GM23338 (cell line): ENCODE measurements around the gene SCGB1C2. TPM values are rescaled to one million over a fixed set of nuclear protein-coding genes. Genes with fewer than 3 reads are reported as not detected.

ENCODE experiments used
- ATAC-seq: fragments of 200-7000 bp; cut with Tn5 transposase; 3 replicates; pipeline ENCODE4 v1.9.1; 2020
- DNase-seq: peaks from one replicate; pipeline ENCODE4 v3.0.0-alpha.2; 2015; ENCODE audit warnings: low spot score
- H2AFZ ChIP-seq: fragments of 200-600 bp; sonication (generic); 2 replicates; pipeline ENCODE4 v1.8.0; 2016; ENCODE audit warnings: antibody characterized with exemption, mild to moderate bottlenecking, moderate library complexity
- H3F3A ChIP-seq: fragments of 200-600 bp; sonication (generic); replicated peaks from 2 replicates; pipeline ENCODE4 v1.8.0; 2017; ENCODE audit warnings: antibody characterized with exemption, mixed run types, low read depth
- H3K27ac ChIP-seq: fragments of 200-600 bp; sonication (generic); 2 replicates; pipeline ENCODE4 v1.6.1; 2016; ENCODE audit warnings: low read depth
- H3K27me3 ChIP-seq: fragments of 200-600 bp; sonication (generic); 2 replicates; pipeline ENCODE4 v1.8.0; 2016; ENCODE audit warnings: mild to moderate bottlenecking, mixed run types, moderate library complexity; ENCODE audit not compliant: insufficient read depth
- H3K36me3 ChIP-seq: fragments of 200-600 bp; sonication (generic); 2 replicates; pipeline ENCODE4 v1.8.0; 2016; ENCODE audit warnings: mild to moderate bottlenecking; ENCODE audit not compliant: insufficient read depth
- H3K4me1 ChIP-seq: fragments of 200-600 bp; sonication (generic); 2 replicates; pipeline ENCODE4 v1.8.0; 2016; ENCODE audit warnings: mild to moderate bottlenecking, moderate library complexity; ENCODE audit not compliant: insufficient read depth
- H3K4me2 ChIP-seq: fragments of 200-600 bp; sonication (generic); 2 replicates; pipeline ENCODE4 v1.7.1; 2017; ENCODE audit warnings: mixed run types
- H3K4me3 ChIP-seq: fragments of 200-600 bp; sonication (generic); 2 replicates; pipeline ENCODE4 v1.6.1; 2016; ENCODE audit warnings: mixed run types
- H3K79me2 ChIP-seq: fragments of 200-600 bp; sonication (generic); replicated peaks from 2 replicates; pipeline ENCODE4 v1.8.0; 2017; ENCODE audit warnings: mild to moderate bottlenecking; ENCODE audit not compliant: insufficient read depth
- H3K9me2 ChIP-seq: fragments of 200-600 bp; sonication (generic); 2 replicates; pipeline ENCODE4 v1.8.0; 2017; ENCODE audit not compliant: insufficient read depth
- H4K20me1 ChIP-seq: fragments of 200-600 bp; sonication (generic); replicated peaks from 2 replicates; pipeline ENCODE4 v1.8.0; 2017; ENCODE audit warnings: mild to moderate bottlenecking; ENCODE audit not compliant: insufficient read depth
- H3K27ac Mint-ChIP-seq: 2 replicates; pipeline ENCODE4 v1.8.0; 2020; ENCODE audit warnings: inconsistent platforms, mild to moderate bottlenecking, moderate library complexity, mixed read lengths
- H3K27me3 Mint-ChIP-seq: 3 replicates; pipeline ENCODE4 v1.8.0; 2022; ENCODE audit warnings: low read depth, mild to moderate bottlenecking, moderate library complexity, mixed read lengths, inconsistent platforms; ENCODE audit not compliant: insufficient read depth, poor library complexity
- H3K36me3 Mint-ChIP-seq: 3 replicates; pipeline ENCODE4 v1.8.0; 2021; ENCODE audit warnings: low read depth, mild to moderate bottlenecking, inconsistent platforms, moderate library complexity, mixed read lengths
- H3K4me1 Mint-ChIP-seq: 3 replicates; pipeline ENCODE4 v1.8.0; 2020; ENCODE audit warnings: mild to moderate bottlenecking, inconsistent platforms, mixed read lengths
- H3K4me3 Mint-ChIP-seq: 3 replicates; pipeline ENCODE4 v1.8.0; 2021; ENCODE audit warnings: moderate library complexity, mild to moderate bottlenecking, inconsistent platforms, mixed read lengths
- H3K9me3 Mint-ChIP-seq: 3 replicates; pipeline ENCODE4 v1.8.0; 2020; ENCODE audit warnings: moderate library complexity, mild to moderate bottlenecking, inconsistent platforms, mixed read lengths
- CREB1 ChIP-seq: fragments of 250-450 bp; sonication (Bioruptor Pico); IDR thresholded peaks from 2 replicates; pipeline ENCODE4 v1.5.0; 2020; ENCODE audit warnings: low read depth, mild to moderate bottlenecking, moderate library complexity
- EZH2 ChIP-seq: fragments of 200-600 bp; sonication (generic); IDR thresholded peaks from one replicate; pipeline ENCODE4 v1.8.0; 2017; ENCODE audit warnings: antibody characterized with exemption, mild to moderate bottlenecking, low read depth; ENCODE audit not compliant: unreplicated experiment
- EZH2phosphoT487 ChIP-seq: fragments of 200-600 bp; sonication (generic); IDR thresholded peaks from one replicate; pipeline ENCODE4 v1.8.1; 2018; ENCODE audit warnings: antibody characterized with exemption; ENCODE audit not compliant: unreplicated experiment
- NANOG ChIP-seq: IDR thresholded peaks from 2 replicates; pipeline ENCODE4 v1.6.1; 2016; ENCODE audit warnings: antibody characterized with exemption, borderline replicate concordance
- STAT1 ChIP-seq: IDR thresholded peaks from one replicate; pipeline ENCODE4 v1.6.1; 2016; ENCODE audit warnings: antibody characterized with exemption; ENCODE audit not compliant: unreplicated experiment
- ZNF114 ChIP-seq: fragments of 250-450 bp; sonication (Bioruptor Pico); IDR thresholded peaks from 2 replicates; pipeline ENCODE4 v1.5.0; 2020; ENCODE audit warnings: mild to moderate bottlenecking, moderate library complexity
- ZNF331 ChIP-seq: fragments of 250-450 bp; sonication (Bioruptor Pico); IDR thresholded peaks from 2 replicates; pipeline ENCODE4 v1.5.0; 2020; ENCODE audit warnings: low read depth, mild to moderate bottlenecking, moderate library complexity
- polyA plus RNA-seq: library from polyadenylated mRNA; unstranded; fragments of >200 nt; fragmentation: Nextera tagmentation; extraction: Ambion mirVana; gene quantifications from 2 replicates; pipeline ENCODE4 v1.2.1, GENCODE V29; 2016
- total RNA-seq: library from RNA; depleted of rRNA; stranded (reverse); fragments of >200 nt; shearing (Covaris generic); gene quantifications from 2 replicates; pipeline ENCODE4 v1.2.3, GENCODE V29; 2014
- TF ChIP-seq, protein P1 (sequence below): IDR thresholded peaks from one replicate; pipeline ENCODE4 v1.6.1; 2018; ENCODE audit warnings: antibody characterized with exemption; ENCODE audit not compliant: unreplicated experiment
- TF ChIP-seq, protein P2 (sequence below), 2 experiments: fragments of 200-600 bp in 1 of 2; sonication (generic) in 1 of 2; conservative IDR thresholded peaks; 2 replicates each; pipeline versions ENCODE4 v1.5.1 to v1.6.1; 2016 to 2017; ENCODE audit warnings: antibody characterized with exemption in 2 of 2, low read depth in 2 of 2, mild to moderate bottlenecking in 2 of 2, moderate library complexity in 1 of 2
- TF ChIP-seq, protein P3 (sequence below): IDR thresholded peaks from 2 replicates; pipeline ENCODE4 v1.6.1; 2016; ENCODE audit warnings: antibody characterized with exemption

The SCGB1C2 gene
- total and polyA plus RNA-seq, 2 experiments from 2014 or later = not detected

DNA sequence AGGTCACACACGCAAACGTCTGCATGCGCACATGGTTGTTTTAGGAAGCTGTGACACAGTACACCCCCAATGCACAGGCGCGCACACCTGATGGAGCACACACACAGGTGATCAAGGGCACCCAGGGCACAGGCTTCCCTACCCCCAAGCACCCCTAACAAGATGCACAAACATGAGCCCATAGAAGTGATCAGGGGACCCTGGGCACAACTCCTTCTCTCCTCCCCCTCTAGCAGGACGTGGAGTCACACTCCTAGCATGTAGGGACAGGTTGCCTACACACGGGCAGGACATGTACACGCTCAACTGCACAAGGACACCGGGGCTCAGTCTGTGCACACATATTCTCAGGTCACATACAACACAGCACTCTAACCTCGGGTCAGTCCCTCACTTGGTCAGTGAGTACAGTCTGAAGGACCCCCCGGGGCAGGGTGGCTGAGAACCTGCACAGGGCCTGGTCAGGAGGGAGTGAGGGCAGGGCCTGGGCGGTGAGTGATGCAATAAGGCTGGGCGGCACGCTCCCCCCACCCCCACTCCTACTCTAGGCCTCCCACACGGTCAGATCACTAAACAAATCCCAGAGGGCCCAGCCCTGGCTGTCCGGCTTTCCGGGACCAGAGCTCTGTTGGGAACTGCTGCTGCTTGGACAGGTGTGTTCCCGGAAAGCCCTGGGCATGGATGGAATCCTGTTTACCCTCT lies 44.8 kb downstream of the SCGB1C2 start (continued):
- no peak for TF ChIP-seq EZH2
- no peak for TF ChIP-seq STAT1
- no peak for TF ChIP-seq EZH2phosphoT487
- TF ChIP-seq NANOG = no peak
- TF ChIP-seq CREB1 (CRISPR knock-in tag) = no peak
- TF ChIP-seq, protein P1, sequence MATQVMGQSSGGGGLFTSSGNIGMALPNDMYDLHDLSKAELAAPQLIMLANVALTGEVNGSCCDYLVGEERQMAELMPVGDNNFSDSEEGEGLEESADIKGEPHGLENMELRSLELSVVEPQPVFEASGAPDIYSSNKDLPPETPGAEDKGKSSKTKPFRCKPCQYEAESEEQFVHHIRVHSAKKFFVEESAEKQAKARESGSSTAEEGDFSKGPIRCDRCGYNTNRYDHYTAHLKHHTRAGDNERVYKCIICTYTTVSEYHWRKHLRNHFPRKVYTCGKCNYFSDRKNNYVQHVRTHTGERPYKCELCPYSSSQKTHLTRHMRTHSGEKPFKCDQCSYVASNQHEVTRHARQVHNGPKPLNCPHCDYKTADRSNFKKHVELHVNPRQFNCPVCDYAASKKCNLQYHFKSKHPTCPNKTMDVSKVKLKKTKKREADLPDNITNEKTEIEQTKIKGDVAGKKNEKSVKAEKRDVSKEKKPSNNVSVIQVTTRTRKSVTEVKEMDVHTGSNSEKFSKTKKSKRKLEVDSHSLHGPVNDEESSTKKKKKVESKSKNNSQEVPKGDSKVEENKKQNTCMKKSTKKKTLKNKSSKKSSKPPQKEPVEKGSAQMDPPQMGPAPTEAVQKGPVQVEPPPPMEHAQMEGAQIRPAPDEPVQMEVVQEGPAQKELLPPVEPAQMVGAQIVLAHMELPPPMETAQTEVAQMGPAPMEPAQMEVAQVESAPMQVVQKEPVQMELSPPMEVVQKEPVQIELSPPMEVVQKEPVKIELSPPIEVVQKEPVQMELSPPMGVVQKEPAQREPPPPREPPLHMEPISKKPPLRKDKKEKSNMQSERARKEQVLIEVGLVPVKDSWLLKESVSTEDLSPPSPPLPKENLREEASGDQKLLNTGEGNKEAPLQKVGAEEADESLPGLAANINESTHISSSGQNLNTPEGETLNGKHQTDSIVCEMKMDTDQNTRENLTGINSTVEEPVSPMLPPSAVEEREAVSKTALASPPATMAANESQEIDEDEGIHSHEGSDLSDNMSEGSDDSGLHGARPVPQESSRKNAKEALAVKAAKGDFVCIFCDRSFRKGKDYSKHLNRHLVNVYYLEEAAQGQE = no peak
- no peak for TF ChIP-seq ZNF331 (CRISPR knock-in tag)
- TF ChIP-seq ZNF114 (CRISPR knock-in tag) = no peak
- TF ChIP-seq, protein P2, sequence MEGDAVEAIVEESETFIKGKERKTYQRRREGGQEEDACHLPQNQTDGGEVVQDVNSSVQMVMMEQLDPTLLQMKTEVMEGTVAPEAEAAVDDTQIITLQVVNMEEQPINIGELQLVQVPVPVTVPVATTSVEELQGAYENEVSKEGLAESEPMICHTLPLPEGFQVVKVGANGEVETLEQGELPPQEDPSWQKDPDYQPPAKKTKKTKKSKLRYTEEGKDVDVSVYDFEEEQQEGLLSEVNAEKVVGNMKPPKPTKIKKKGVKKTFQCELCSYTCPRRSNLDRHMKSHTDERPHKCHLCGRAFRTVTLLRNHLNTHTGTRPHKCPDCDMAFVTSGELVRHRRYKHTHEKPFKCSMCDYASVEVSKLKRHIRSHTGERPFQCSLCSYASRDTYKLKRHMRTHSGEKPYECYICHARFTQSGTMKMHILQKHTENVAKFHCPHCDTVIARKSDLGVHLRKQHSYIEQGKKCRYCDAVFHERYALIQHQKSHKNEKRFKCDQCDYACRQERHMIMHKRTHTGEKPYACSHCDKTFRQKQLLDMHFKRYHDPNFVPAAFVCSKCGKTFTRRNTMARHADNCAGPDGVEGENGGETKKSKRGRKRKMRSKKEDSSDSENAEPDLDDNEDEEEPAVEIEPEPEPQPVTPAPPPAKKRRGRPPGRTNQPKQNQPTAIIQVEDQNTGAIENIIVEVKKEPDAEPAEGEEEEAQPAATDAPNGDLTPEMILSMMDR (conservative IDR thresholded peaks at IDR 0.05; ENCODE audit: low read depth in 2 of 2) = no peak

DNA sequence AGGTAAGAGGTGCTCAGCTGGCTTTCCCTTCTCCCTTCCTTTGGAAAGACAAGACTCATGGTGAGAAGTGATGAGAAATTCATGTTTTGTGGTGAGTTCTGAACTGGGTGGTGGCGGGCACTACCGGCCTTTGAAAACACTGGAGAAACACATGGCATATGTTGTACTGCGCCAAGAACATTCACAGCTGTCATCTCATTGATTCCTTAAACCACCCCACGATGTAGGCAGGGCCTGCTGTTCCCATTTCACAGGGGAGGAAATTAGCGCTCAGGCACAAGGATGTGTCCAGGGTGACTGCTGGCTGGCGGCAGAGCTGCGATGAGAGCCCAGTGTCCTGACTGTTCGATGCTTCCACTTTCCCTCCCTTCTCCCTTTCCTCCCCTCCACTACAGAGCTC lies 45.7 kb downstream of the SCGB1C2 start:
- H3K36me3 Mint-ChIP-seq = no peaks in the 10 kb centered on the region; the same call in 2 of the 3 replicates
- H3K27me3 Mint-ChIP-seq = peaks cover 30% of the 10 kb centered on the region
- Histone ChIP-seq H3F3A (peaks cover 10% of the 10 kb centered on the region; the same call in 1 of the 2 replicates), H3K27ac (no peak overlapping the region), H2AFZ (no peak overlapping the region), H3K27me3 (peaks cover 42% of the 10 kb centered on the region), H3K4me1 (peaks cover 7% of the 10 kb centered on the region), H3K9me2 (no peaks in the 10 kb centered on the region), H3K36me3 (no peaks in the 10 kb centered on the region), H3K4me2 (no peak overlapping the region; the same call in 1 of the 2 replicates), H3K4me3 (no peak overlapping the region), H3K79me2 (no peaks in the 10 kb centered on the region), H4K20me1 (no peaks in the 10 kb centered on the region)
- no peaks in the 10 kb centered on the region for H3K9me3 Mint-ChIP-seq
- DNase-seq (no peak), ATAC-seq (no peak)
- peaks cover 16% of the 10 kb centered on the region for H3K4me1 Mint-ChIP-seq
- no peak overlapping the region for H3K27ac Mint-ChIP-seq
- TF ChIP-seq EZH2phosphoT487 = no peak
- TF ChIP-seq ZNF114 (CRISPR knock-in tag) = no peak
- TF ChIP-seq ZNF331 (CRISPR knock-in tag) = no peak
- TF ChIP-seq, protein P1 = no peak
- TF ChIP-seq, protein P3, sequence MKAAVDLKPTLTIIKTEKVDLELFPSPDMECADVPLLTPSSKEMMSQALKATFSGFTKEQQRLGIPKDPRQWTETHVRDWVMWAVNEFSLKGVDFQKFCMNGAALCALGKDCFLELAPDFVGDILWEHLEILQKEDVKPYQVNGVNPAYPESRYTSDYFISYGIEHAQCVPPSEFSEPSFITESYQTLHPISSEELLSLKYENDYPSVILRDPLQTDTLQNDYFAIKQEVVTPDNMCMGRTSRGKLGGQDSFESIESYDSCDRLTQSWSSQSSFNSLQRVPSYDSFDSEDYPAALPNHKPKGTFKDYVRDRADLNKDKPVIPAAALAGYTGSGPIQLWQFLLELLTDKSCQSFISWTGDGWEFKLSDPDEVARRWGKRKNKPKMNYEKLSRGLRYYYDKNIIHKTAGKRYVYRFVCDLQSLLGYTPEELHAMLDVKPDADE = no peak
- H3K4me3 Mint-ChIP-seq = no peak overlapping the region
